HG03460 (cell line): ENCODE results near the gene NCKAP5L.
A peak's percentile ranks its signal among the peaks of the same experiment; 100 is the strongest.
"Not testable (repeated sequence)": the region's sequence is repeated elsewhere in the genome, so short reads cannot be mapped to it uniquely, and the experiment has no call there.

Experiments used
- ATAC-seq: cut with Tn5 transposase; IDR thresholded peaks from one replicate; pipeline ENCODE4 v1.9.1; 2021; ENCODE audit not compliant: unreplicated experiment

The NCKAP5L gene

GRCh38 chr12:49866859-49867569 lies 38.8 kb upstream of the NCKAP5L start:
- no peak for ATAC-seq

GRCh38 chr12:49865782-49866135 lies 37.5 kb upstream of the NCKAP5L start:
- no peak for ATAC-seq

GRCh38 chr12:49865109-49865781 lies 37.0 kb upstream of the NCKAP5L start:
- ATAC-seq = no peak

GRCh38 chr12:49864798-49865090 lies 36.5 kb upstream of the NCKAP5L start:
- no peak for ATAC-seq

- ATAC-seq = no peak
Measured at GRCh38 chr12:49863946-49864797, 36.0 kb upstream of the NCKAP5L start.

GRCh38 chr12:49860921-49861320 lies 32.7 kb upstream of the NCKAP5L start:
- ATAC-seq = not testable (repeated sequence)

GRCh38 chr12:49855890-49856289 lies 27.7 kb upstream of the NCKAP5L start:
- not testable (repeated sequence) for ATAC-seq

- ATAC-seq = no peak
Measured at GRCh38 chr12:49854976-49855375, 26.8 kb upstream of the NCKAP5L start.

GRCh38 chr12:49853671-49854070 lies 25.5 kb upstream of the NCKAP5L start:
- ATAC-seq = no peak

GRCh38 chr12:49847161-49847560 lies 18.9 kb upstream of the NCKAP5L start:
- ATAC-seq = no peak

- ATAC-seq = no peak
Measured at GRCh38 chr12:49846032-49846431, 17.8 kb upstream of the NCKAP5L start.

GRCh38 chr12:49843876-49844437 lies 15.7 kb upstream of the NCKAP5L start:
- ATAC-seq = no peak

GRCh38 chr12:49843411-49843810 lies 15.2 kb upstream of the NCKAP5L start:
- no peak for ATAC-seq

- ATAC-seq = peak; percentile 81
Measured at GRCh38 chr12:49842519-49843352, 14.5 kb upstream of the NCKAP5L start, which contains the start of gene BCDIN3D. Gene BCDIN3D, minus strand, starts transcription at chr12:49843106. Its CDS starts 19 bp downstream, at chr12:49843087.

- no peak for ATAC-seq
Measured at GRCh38 chr12:49838973-49839633, 10.9 kb upstream of the NCKAP5L start.

- ATAC-seq = no peak
Measured at GRCh38 chr12:49832836-49833421, 4.7 kb upstream of the NCKAP5L start.

- ATAC-seq = no peak
Measured at GRCh38 chr12:49831717-49832116, 3.5 kb upstream of the NCKAP5L start.

- ATAC-seq = peak; percentile 17
Measured at GRCh38 chr12:49827401-49828099, 663 bp downstream of the NCKAP5L start.

GRCh38 chr12:49827051-49827400 lies 1.2 kb downstream of the NCKAP5L start:
- no peak for ATAC-seq
